SU-DHL-6 (cell line): ENCODE data around the gene ZFP3.

Experiments used
- H2AFZ ChIP-seq: fragments of 200-600 bp; sonication (generic); 2 replicates; pipeline ENCODE4 v1.6.1; 2014; ENCODE audit warnings: low read depth, mild to moderate bottlenecking, moderate library complexity, mixed read lengths, antibody characterized with exemption, low read length; ENCODE audit not compliant: severe bottlenecking
- H3F3A ChIP-seq: fragments of 200-600 bp; shearing (Covaris generic); 2 replicates; pipeline ENCODE4 v1.6.0; 2016; ENCODE audit warnings: antibody characterized with exemption, mild to moderate bottlenecking; ENCODE audit not compliant: insufficient read depth
- H3K27ac ChIP-seq: fragments of 200-600 bp; sonication (generic); 2 replicates; pipeline ENCODE4 v1.5.1; 2016; ENCODE audit warnings: low read depth, mild to moderate bottlenecking, low read length, moderate library complexity, mixed read lengths
- H3K27me3 ChIP-seq: fragments of 200-600 bp; sonication (generic), shearing (Covaris generic); 2 replicates; pipeline ENCODE4 v1.6.0; 2014; ENCODE audit warnings: mild to moderate bottlenecking, low read length
- H3K36me3 ChIP-seq: fragments of 200-600 bp; sonication (generic); 2 replicates; pipeline ENCODE4 v1.6.1; 2014; ENCODE audit warnings: mild to moderate bottlenecking, low read length, mixed read lengths
- H3K4me2 ChIP-seq: fragments of 300-600, 200-600 bp; shearing (Covaris generic), sonication (generic); 2 replicates; pipeline ENCODE4 v1.6.0; 2014; ENCODE audit warnings: low read length, low read depth, mild to moderate bottlenecking; ENCODE audit not compliant: poor library complexity, severe bottlenecking
- H3K4me3 ChIP-seq: fragments of 200-600 bp; sonication (generic); 2 replicates; pipeline ENCODE4 v1.5.1; 2014; ENCODE audit warnings: antibody characterized with exemption, low read length, mild to moderate bottlenecking, mixed read lengths; ENCODE audit not compliant: insufficient read depth, poor library complexity, severe bottlenecking
- H3K79me2 ChIP-seq: fragments of 200-600 bp; sonication (generic); 2 replicates; pipeline ENCODE4 v1.6.1; 2014; ENCODE audit warnings: mild to moderate bottlenecking, low read length, moderate library complexity; ENCODE audit not compliant: insufficient read depth
- H3K9ac ChIP-seq: fragments of 200-600 bp; sonication (generic); 2 replicates; pipeline ENCODE4 v1.7.0; 2014; ENCODE audit warnings: mild to moderate bottlenecking, low read length
- H3K9me2 ChIP-seq: fragments of 200-600 bp; sonication (generic); replicated peaks from 2 replicates; pipeline ENCODE4 v1.6.1; 2014; ENCODE audit warnings: low read length; ENCODE audit not compliant: insufficient read depth
- H3K9me3 ChIP-seq: fragments of 200-600 bp; sonication (generic); 2 replicates; pipeline ENCODE4 v1.6.1; 2014; ENCODE audit warnings: low read length, mixed read lengths; ENCODE audit not compliant: insufficient read depth
- H4K20me1 ChIP-seq: fragments of 200-600 bp; sonication (generic); 2 replicates; pipeline ENCODE4 v1.6.1; 2014; ENCODE audit warnings: low read depth, mild to moderate bottlenecking, antibody characterized with exemption, low read length, moderate library complexity, mixed read lengths
- EZH2phosphoT487 ChIP-seq: fragments of 200-600 bp; sonication (generic), shearing (Covaris generic); conservative IDR thresholded peaks from 2 replicates; pipeline ENCODE4 v1.6.1; 2018; ENCODE audit warnings: mild to moderate bottlenecking, antibody characterized with exemption, low read length, moderate library complexity, mixed read lengths
- TF ChIP-seq, protein P1 (sequence below): fragments of 200-600 bp; sonication (generic); IDR thresholded peaks from one replicate; pipeline ENCODE4 v1.5.1; 2017; ENCODE audit warnings: antibody characterized with exemption, mild to moderate bottlenecking, low read length, moderate library complexity; ENCODE audit not compliant: insufficient read depth, poor library complexity, severe bottlenecking

Gene ZFP3

GRCh38 chr17:5099271-5099670, 21.0 kb downstream of the ZFP3 start:
- H3K27ac ChIP-seq = no peak overlapping the region
- H3F3A ChIP-seq = peaks cover 12% of the 10 kb centered on the region; the same call in 1 of the 2 replicates
- no peaks in the 10 kb centered on the region for H4K20me1 ChIP-seq
- no peak overlapping the region for H3K9ac ChIP-seq
- H3K4me2 ChIP-seq = no peak overlapping the region
- TF ChIP-seq EZH2phosphoT487 = no peak
- TF ChIP-seq, protein P1, sequence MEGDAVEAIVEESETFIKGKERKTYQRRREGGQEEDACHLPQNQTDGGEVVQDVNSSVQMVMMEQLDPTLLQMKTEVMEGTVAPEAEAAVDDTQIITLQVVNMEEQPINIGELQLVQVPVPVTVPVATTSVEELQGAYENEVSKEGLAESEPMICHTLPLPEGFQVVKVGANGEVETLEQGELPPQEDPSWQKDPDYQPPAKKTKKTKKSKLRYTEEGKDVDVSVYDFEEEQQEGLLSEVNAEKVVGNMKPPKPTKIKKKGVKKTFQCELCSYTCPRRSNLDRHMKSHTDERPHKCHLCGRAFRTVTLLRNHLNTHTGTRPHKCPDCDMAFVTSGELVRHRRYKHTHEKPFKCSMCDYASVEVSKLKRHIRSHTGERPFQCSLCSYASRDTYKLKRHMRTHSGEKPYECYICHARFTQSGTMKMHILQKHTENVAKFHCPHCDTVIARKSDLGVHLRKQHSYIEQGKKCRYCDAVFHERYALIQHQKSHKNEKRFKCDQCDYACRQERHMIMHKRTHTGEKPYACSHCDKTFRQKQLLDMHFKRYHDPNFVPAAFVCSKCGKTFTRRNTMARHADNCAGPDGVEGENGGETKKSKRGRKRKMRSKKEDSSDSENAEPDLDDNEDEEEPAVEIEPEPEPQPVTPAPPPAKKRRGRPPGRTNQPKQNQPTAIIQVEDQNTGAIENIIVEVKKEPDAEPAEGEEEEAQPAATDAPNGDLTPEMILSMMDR = no peak
- H3K9me2 ChIP-seq = no peaks in the 10 kb centered on the region
- H3K9me3 ChIP-seq = peaks cover 9% of the 10 kb centered on the region; the same call in 1 of the 2 replicates
- H2AFZ ChIP-seq = no peak overlapping the region
- no peaks in the 10 kb centered on the region for H3K36me3 ChIP-seq
- no peak overlapping the region for H3K4me3 ChIP-seq
- no peaks in the 10 kb centered on the region for H3K79me2 ChIP-seq
- no peaks in the 10 kb centered on the region for H3K27me3 ChIP-seq

DNA sequence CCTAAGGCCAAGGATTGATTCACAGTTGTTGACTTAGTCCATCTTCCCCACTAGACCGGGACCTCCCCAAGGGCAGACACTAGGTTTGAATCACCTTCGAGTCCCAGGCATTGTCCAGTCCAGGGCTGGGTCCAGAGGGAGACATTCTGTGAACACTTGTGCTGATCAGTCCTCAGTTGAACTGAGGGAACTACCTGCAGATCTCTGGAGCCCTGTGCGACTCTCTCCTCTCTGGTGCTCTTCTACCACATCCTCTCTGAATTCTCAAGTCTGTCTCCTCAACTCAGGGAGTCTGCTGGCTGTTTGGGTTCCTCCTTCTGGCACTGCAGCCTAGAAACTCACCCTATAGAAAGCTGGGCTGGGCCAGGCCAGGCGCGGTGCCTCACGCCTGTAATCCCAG, 22.6 kb downstream of the ZFP3 start:
- Histone ChIP-seq H3K36me3 (peaks cover 5% of the 10 kb centered on the region), H3F3A (peaks cover 12% of the 10 kb centered on the region; the same call in 1 of the 2 replicates), H3K9me3 (peaks cover 4% of the 10 kb centered on the region; the same call in 1 of the 2 replicates), H3K27me3 (no peaks in the 10 kb centered on the region), H3K9me2 (no peaks in the 10 kb centered on the region), H3K9ac (no peak overlapping the region), H3K27ac (no peak overlapping the region), H3K4me3 (no peak overlapping the region), H4K20me1 (no peaks in the 10 kb centered on the region), H3K4me2 (no peak overlapping the region), H3K79me2 (no peaks in the 10 kb centered on the region), H2AFZ (no peak overlapping the region)
- TF ChIP-seq, protein P1 = no peak
- no peak for TF ChIP-seq EZH2phosphoT487

GRCh38 chr17:5110816-5111215, 32.5 kb downstream of the ZFP3 start:
- peak overlapping the region; percentile 94 for H3K4me3 ChIP-seq
- no peaks in the 10 kb centered on the region for H4K20me1 ChIP-seq
- TF ChIP-seq, protein P1 = no peak
- no peak for TF ChIP-seq EZH2phosphoT487
- H3K9me3 ChIP-seq = no peaks in the 10 kb centered on the region
- peak overlapping the region; percentile 62 for H3K27ac ChIP-seq
- H3K27me3 ChIP-seq = no peaks in the 10 kb centered on the region
- H3F3A ChIP-seq = peaks cover 11% of the 10 kb centered on the region; the same call in 1 of the 2 replicates
- H3K4me2 ChIP-seq = peak overlapping the region; percentile 75
- no peaks in the 10 kb centered on the region for H3K9me2 ChIP-seq
- H2AFZ ChIP-seq = peak overlapping the region; percentile 70
- peak overlapping the region; percentile 86 for H3K9ac ChIP-seq
- peaks cover 35% of the 10 kb centered on the region for H3K79me2 ChIP-seq
- peaks cover 21% of the 10 kb centered on the region for H3K36me3 ChIP-seq
